Cardiac muscle cell (in vitro differentiated cells and primary cell): ENCODE measurements around the gene LCORL. TPM values are rescaled to one million over a fixed set of nuclear protein-coding genes. Genes with fewer than 3 reads are reported as not detected.
"Not testable (repeated sequence)": the region's sequence is repeated elsewhere in the genome, so short reads cannot be mapped to it uniquely, and the experiment has no call there.

ENCODE experiments used
- DNase-seq, 2 donors: peaks; one replicate each; pipeline versions ENCODE4 v3.0.0 to v3.0.0-alpha.2; 2010 to 2017; ENCODE audit warnings: low read depth in 1 of 2, low spot score in 1 of 2
- H3K27ac ChIP-seq: fragments of 200-600 bp; sonication (generic); 2 replicates; pipeline ENCODE4 v1.5.1; 2016
- H3K27me3 ChIP-seq: fragments of 200-600 bp; sonication (generic); 2 replicates; pipeline ENCODE4 v1.6.0; 2016; ENCODE audit warnings: control low read depth
- H3K36me3 ChIP-seq: fragments of 200-600 bp; sonication (generic); 2 replicates; pipeline ENCODE4 v1.5.1; 2016; ENCODE audit warnings: control low read depth
- H3K4me1 ChIP-seq: fragments of 200-600 bp; sonication (generic); 2 replicates; pipeline ENCODE4 v1.8.1; 2017; ENCODE audit warnings: low read depth, mild to moderate bottlenecking, mixed run types
- H3K4me3 ChIP-seq: fragments of 200-600 bp; sonication (generic); 2 replicates; pipeline ENCODE4 v1.5.1; 2016; ENCODE audit warnings: mild to moderate bottlenecking
- H3K9me3 ChIP-seq: fragments of 200-600 bp; sonication (generic); 2 replicates; pipeline ENCODE4 v1.5.1; 2017; ENCODE audit warnings: low read depth, mild to moderate bottlenecking, control low read depth
- CTCF ChIP-seq: IDR thresholded peaks from 2 replicates; pipeline ENCODE4 v1.5.1; 2012; ENCODE audit warnings: low read depth, mild to moderate bottlenecking, low read length
- polyA plus RNA-seq: library from polyadenylated mRNA; unstranded; fragments of >200 nt; fragmentation: Nextera tagmentation; extraction: Ambion mirVana; gene quantifications from 2 replicates; pipeline ENCODE4 v1.2.1, GENCODE V29; 2016
- total RNA-seq: library from RNA; depleted of rRNA; stranded (reverse); fragments of >200 nt; gene quantifications from 2 replicates; pipeline ENCODE4 v1.2.3, GENCODE V29; 2016

LCORL gene
- total and polyA plus RNA-seq, 2 experiments from 2014 or later: 11.7 to 50.2 TPM

- no peak overlapping the region for H3K27ac ChIP-seq
- H3K4me3 ChIP-seq: no peak overlapping the region
- H3K27me3 ChIP-seq: no peaks in the 10 kb centered on the region
- no peaks in the 10 kb centered on the region for H3K36me3 ChIP-seq
- H3K9me3 ChIP-seq: no peaks in the 10 kb centered on the region
- no peak for DNase-seq
- H3K4me1 ChIP-seq: no peaks in the 10 kb centered on the region
- TF ChIP-seq CTCF: no peak
Measured at GRCh38 chr4:17859793-17860406, 161.7 kb downstream of the LCORL start.

GRCh38 chr4:17854036-17854435 lies 167.5 kb downstream of the LCORL start:
- no peak for DNase-seq
- Histone ChIP-seq H3K27ac (no peak overlapping the region), H3K27me3 (no peaks in the 10 kb centered on the region), H3K9me3 (no peaks in the 10 kb centered on the region), H3K4me1 (no peaks in the 10 kb centered on the region), H3K36me3 (no peaks in the 10 kb centered on the region), H3K4me3 (no peak overlapping the region)
- TF ChIP-seq CTCF: no peak

- no peak for DNase-seq
- no peak overlapping the region for H3K27ac ChIP-seq
- H3K36me3 ChIP-seq: no peaks in the 10 kb centered on the region
- H3K4me1 ChIP-seq: no peaks in the 10 kb centered on the region
- H3K4me3 ChIP-seq: no peak overlapping the region
- no peaks in the 10 kb centered on the region for H3K9me3 ChIP-seq
- no peak for TF ChIP-seq CTCF
- H3K27me3 ChIP-seq: no peaks in the 10 kb centered on the region
Measured at GRCh38 chr4:17851959-17852358, 169.6 kb downstream of the LCORL start.

- not testable (repeated sequence) for DNase-seq, H3K27ac ChIP-seq, H3K4me1 ChIP-seq
Measured at GRCh38 chr4:17850295-17850694, 171.3 kb downstream of the LCORL start.

GRCh38 chr4:17846266-17846665 lies 175.3 kb downstream of the LCORL start:
- H3K27me3 ChIP-seq: no peaks in the 10 kb centered on the region
- no peak for DNase-seq
- H3K27ac ChIP-seq: no peak overlapping the region
- no peaks in the 10 kb centered on the region for H3K4me1 ChIP-seq
- peaks cover 5% of the 10 kb centered on the region for H3K36me3 ChIP-seq
- no peak for TF ChIP-seq CTCF
- H3K4me3 ChIP-seq: no peak overlapping the region
- H3K9me3 ChIP-seq: no peaks in the 10 kb centered on the region

More at GRCh38 chr4:17850295-17850694, 171.3 kb downstream of the LCORL start:
- H3K27me3 ChIP-seq, H3K9me3 ChIP-seq, H3K36me3 ChIP-seq, H3K4me3 ChIP-seq: not testable (repeated sequence)

- no peak overlapping the region for H3K27ac ChIP-seq
Measured at GRCh38 chr4:17823871-17824669, 197.5 kb downstream of the LCORL start.

More at GRCh38 chr4:17823871-17824669, 197.5 kb downstream of the LCORL start:
- peaks cover 3% of the 10 kb centered on the region for H3K36me3 ChIP-seq
- no peaks in the 10 kb centered on the region for H3K4me1 ChIP-seq
- no peaks in the 10 kb centered on the region for H3K27me3 ChIP-seq
- no peak overlapping the region for H3K4me3 ChIP-seq
- no peaks in the 10 kb centered on the region for H3K9me3 ChIP-seq
- TF ChIP-seq CTCF: no peak
- no peak for DNase-seq
